ENCODE results near the gene SERPINA3.

SERPINA3 gene

GRCh38 chr14:94584591-94585280, 27.5 kb upstream of the SERPINA3 start:
- no peak for TF ChIP-seq CTCF (conservative IDR thresholded peaks at IDR 0.05; ENCODE audit: low read length)
- no peak overlapping the region for H3K4me3 ChIP-seq (ENCODE audit: low read length)
- DNase-seq (ENCODE audit: low read depth), result no peak

- H3K4me3 ChIP-seq (ENCODE audit: low read length), result no peak overlapping the region
- DNase-seq (ENCODE audit: low read depth), result no peak
- TF ChIP-seq CTCF (conservative IDR thresholded peaks at IDR 0.05; ENCODE audit: low read length), result no peak
These were observed 25.6 kb upstream of the SERPINA3 start for GRCh38 chr14:94586635-94587034.

- DNase-seq (ENCODE audit: low read depth), result no peak
These were observed 23.9 kb upstream of the SERPINA3 start for GRCh38 chr14:94588311-94588710.

GRCh38 chr14:94591073-94591472, 21.1 kb upstream of the SERPINA3 start:
- no peak overlapping the region for H3K4me3 ChIP-seq (ENCODE audit: low read length)
- TF ChIP-seq CTCF (conservative IDR thresholded peaks at IDR 0.05; ENCODE audit: low read length), result no peak
- DNase-seq (ENCODE audit: low read depth), result no peak

More at GRCh38 chr14:94588311-94588710, 23.9 kb upstream of the SERPINA3 start:
- H3K4me3 ChIP-seq (ENCODE audit: low read length), result no peak overlapping the region
- no peak for TF ChIP-seq CTCF (conservative IDR thresholded peaks at IDR 0.05; ENCODE audit: low read length)

GRCh38 chr14:94591871-94592270, 20.3 kb upstream of the SERPINA3 start:
- no peak for TF ChIP-seq CTCF (conservative IDR thresholded peaks at IDR 0.05; ENCODE audit: low read length)
- DNase-seq (ENCODE audit: low read depth), result no peak
- H3K4me3 ChIP-seq (ENCODE audit: low read length), result no peak overlapping the region

- no peak for TF ChIP-seq CTCF (conservative IDR thresholded peaks at IDR 0.05; ENCODE audit: low read length)
- no peak overlapping the region for H3K4me3 ChIP-seq (ENCODE audit: low read length)
- DNase-seq (ENCODE audit: low read depth), result no peak
These were observed 19.7 kb upstream of the SERPINA3 start for GRCh38 chr14:94592457-94592856.

GRCh38 chr14:94593376-94593748, 18.8 kb upstream of the SERPINA3 start:
- no peak for TF ChIP-seq CTCF (conservative IDR thresholded peaks at IDR 0.05; ENCODE audit: low read length)
- H3K4me3 ChIP-seq (ENCODE audit: low read length), result no peak overlapping the region

More at GRCh38 chr14:94593376-94593748, 18.8 kb upstream of the SERPINA3 start:
- no peak for DNase-seq (ENCODE audit: low read depth)

Data from AG10803 (cell line).